Superior temporal gyrus (tissue), 1 donor: ENCODE measurements around the gene AGRP.
"Not testable (repeated sequence)": the region's sequence is repeated elsewhere in the genome, so short reads cannot be mapped to it uniquely, and the experiment has no call there.

Experiments used
- DNase-seq: peaks from one replicate; pipeline ENCODE4 v3.0.0-alpha.2; 2016; ENCODE audit errors: extremely low spot score

Gene AGRP, protein sequence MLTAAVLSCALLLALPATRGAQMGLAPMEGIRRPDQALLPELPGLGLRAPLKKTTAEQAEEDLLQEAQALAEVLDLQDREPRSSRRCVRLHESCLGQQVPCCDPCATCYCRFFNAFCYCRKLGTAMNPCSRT

DNA sequence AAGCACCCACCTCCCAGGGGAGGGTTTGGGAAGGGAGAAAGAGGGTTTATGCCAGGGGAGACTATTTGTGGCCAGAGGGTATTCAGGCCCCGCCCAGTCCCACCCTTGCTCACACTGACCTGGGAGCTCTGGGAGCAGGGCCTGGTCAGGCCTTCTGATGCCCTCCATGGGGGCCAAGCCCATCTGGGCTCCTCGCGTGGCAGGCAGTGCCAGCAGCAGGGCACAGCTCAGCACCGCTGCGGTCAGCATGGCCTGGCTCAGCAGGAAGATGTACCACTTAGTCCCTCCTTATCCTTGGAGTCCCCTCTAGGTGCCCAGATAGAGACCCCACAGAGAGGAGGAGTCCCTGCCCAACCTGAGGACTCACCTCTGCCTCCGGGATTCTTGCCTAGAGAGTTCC is at the start of gene AGRP:
AGRP (minus strand) TSS at position 398 of the 400 bp plus-strand sequence; CDS start at position 249, 149 bp downstream.
- DNase-seq: no peak

DNA sequence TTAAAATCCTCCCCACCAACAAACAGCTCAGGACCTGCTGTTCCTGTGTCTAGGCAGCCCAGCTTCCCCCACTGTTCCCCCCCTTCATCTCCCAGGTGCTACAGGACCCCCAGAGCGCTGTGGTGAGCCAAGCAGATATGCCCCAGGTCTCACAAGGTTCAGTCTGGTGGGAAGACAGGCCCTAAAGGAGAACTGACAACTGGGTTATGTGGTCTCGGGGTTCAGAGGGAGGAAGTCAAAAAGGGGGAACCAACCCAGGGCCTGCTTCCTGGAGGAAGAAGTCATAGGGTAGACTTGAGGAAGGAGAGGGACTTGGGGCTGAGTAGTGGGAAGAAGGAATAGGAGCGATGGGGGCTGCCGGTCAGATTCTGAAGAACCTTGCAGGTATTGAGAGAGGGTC is 47.9 kb upstream of the AGRP start:
- DNase-seq: no peak

DNA sequence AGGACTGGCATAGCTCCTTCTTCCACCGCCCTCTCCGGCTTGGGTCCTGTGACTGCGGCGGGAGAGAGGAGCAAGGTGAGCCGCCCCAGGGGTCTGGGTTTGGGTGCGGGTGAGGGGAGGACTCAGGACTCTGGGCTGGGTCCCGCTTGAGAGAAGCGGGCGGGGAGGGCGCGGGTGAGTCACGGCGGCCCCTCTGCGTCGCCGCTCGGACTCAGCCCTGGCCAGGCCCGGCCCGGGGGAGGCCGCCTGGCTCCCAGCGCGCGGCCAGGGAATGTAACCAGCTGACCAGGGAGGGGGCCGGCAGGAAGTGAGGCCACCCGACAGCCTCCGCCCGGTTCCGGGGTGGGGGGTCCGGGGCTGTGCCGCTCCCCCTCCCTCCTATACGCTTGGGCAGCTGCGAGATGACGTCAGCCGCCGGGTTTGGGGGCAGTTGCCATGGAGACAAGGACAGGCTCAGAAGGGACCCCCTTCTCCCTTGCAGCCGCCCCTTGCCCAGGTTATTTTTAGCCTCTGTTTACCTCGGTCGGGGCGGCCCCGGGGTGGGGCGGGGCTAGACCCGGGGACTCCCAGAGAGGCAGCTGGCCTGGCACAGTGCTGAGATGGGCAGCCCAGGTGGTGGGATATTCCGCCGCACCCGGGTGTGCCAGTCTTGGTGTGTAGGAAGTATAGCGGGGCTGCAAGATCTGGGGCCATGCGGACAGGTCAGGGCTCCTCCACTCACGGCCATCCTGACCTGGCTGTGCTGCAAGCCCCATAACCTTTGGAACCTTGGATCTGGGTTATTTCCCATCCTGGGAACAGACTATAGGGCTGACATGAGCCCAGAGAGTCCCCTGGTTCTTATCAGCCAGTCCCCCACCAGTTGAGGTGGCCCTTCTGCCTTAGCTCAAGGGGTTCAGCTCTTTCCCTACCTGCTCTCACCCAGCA is 46.9 kb upstream of the AGRP start:
- no peak for DNase-seq

DNA sequence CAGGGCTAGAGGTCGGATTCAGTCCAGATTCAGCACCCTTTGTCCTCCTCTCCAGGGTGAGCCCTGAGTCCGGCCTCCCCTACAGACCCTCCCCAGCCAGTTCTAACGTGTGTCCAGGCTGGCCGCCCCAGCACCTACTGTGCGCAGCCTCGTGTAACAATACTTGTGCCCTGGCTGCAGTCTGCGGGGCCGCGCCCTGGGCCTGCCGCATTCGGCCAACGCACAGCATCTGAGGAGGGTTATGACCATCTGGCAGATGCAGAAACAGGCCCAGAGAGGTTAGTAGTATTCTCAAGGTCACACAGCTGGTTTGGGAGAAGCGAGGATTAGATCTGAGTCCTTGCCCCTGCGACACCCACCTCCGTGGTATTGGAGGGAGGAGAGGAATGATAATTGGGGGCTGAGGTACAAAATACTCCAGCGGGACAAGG is 46.2 kb upstream of the AGRP start:
- DNase-seq: no peak

DNA sequence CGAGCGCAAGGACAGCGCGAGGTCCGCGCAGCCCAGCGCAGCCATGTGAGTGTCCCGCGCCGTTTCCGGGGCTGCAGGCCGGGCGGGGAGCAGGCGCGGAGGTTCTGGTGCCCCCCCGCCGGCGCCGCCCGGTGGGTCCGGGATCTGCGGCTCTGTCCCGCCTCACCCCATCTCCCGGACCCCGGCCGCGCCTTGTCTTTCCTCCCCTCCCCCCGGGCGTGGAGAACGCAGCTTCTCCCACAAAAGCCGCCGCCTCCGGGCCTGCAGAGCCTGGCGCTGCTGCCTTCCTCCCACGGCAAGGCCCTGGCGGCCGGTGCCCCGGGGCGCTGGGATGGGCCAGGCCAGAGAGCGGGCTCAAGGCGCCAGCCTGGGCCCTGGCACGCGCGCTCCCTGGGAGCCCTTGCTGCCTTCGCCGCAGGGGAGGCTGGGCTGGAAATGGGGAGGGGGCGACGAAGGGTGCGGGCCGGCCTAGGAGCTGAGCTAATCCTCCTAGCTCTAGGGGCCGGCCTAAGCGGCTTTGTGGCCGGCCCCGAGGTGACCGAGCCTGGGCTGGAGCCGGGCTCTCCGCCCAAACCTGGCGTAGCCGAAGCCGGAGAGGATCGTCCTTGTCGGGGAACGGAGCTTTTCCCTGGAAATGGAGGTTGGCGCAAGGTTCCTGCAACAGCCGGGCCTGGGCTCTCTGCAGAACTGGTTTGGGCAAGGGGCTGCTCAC is 45.7 kb upstream of the AGRP start:
- no peak for DNase-seq

DNA sequence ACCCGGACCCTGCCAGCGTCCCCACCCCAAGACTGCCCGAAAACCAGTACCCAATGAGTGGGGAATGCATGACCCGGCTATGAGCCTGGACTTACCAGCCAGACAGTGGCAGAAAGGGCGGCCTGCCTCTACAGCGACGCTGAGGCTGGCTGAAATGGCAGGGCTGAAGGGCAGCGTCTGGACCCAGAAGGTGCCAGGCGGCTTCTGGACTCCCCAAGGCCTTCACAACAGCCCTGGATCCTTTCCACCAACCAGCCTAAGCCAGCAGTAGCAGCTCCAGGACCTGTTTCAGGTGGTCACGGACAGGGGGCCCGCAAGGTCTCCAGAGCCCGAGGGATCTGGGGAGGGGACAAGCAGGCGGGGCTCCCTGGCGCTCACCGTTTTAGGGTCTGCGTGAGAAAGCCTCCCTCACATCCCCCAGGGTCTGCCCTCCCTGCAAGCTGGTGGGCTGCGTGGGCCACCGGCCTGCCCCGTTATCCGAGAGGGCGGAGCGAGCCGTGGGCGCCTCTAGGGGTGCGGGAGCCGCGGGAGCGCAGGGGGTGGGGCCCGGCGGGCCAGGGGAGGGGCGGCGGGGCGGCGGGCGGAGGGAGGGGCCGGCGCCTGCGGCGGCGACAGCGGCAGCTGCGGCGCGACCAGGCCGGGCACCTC is 45.0 kb upstream of the AGRP start, which contains the start of gene RIPOR1:
RIPOR1 (plus strand) TSS at position 608 of the 648 bp plus-strand sequence. CDS start 9,618 bp downstream, outside the sequence.
- DNase-seq: peak; percentile 34

DNA sequence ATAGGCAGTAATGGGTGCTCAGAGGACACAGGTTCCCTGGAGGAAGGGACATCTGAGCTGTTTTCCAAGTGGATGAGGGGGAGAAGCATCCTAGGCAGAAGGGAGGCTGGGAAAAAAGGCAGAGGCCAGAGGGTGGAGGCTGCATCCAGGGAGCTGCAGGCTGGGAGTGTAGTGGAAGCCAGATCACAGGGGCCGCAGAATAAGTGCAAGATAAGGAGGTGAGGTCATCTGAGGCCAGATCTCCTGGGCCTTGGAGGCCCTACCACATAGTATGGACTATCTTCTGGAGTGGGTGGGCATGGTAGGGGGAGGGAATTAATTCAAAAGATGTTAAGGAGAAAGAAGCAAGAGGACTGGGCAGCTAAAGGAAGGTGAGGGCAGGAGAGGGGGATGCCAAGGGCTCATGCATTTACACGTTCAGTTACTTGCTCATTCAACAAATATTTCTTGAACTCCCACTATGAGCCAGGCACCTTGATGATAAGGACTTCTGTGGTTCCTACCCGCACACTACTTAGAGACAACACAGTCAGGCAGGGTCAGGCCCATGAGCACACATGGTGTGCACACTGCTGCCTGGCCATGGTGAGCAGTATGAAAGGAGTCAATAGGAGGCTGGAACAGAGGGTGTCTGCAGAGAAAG is 42.9 kb upstream of the AGRP start:
- no peak for DNase-seq

DNA sequence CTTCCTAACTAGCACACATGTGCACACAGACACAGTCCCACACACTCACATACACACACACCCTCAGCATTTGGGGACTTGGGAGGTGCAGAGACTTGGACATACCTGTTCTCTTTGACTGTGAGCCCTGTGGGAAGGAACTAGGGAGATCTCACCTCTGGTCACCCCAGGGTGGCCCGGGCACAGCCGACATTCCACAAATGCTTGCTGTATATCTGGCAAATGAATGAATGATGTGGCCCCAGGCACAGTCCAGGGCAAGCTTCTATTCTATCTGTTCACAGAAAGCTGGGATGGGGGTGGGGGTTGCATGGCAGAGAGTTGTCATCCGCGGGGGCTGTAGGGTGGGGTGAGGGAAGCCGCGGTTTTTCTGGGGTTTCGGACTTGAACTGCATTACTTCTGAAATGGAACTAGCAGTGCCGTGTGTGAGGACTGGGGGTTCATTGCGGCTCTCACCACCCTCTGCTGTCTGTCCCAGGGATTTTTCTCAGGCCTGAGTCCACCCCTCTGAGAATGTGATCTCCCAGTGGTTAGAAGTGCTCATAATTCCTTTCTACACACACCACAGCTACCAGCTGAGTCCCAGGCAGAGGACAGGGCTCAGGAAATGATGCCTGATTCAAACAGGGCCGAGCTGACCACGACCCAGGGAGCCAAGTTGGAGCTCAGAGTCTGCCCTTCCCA is 42.0 kb upstream of the AGRP start:
- no peak for DNase-seq

DNA sequence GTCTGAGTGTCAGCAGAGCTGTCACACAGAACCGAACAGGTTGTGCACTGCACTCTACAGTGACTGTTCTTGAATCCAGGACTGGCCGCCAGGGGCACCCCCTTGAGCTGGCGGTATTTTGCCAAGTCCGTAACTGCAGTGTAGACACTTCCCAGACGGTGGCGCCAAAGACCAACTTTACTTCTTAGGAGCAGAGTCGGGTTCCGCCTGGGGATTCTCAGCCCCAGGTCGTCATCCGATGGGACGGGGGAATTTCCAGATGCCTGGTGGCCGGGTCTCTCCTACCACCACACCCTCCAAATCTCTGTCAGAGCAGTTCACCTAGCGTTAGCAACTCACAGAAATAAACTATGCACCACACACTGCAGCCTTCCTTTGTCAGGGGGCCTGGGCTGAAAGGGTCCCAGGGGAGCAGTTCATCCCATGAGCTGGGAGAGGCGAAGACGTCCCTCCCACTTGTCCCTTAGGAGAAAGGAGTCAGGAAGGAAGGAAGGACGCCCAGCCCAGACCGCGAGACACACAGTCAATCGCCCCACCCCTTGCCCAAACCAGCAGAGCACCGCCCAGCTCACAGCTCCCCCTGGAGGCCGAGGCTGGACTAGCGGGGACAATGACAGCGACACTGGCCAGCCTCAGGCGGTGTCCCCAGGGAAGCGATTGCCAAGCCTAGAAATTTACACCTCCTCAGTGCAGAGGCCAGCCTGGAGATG is 37.9 kb upstream of the AGRP start:
- peak; percentile 99 for DNase-seq

DNA sequence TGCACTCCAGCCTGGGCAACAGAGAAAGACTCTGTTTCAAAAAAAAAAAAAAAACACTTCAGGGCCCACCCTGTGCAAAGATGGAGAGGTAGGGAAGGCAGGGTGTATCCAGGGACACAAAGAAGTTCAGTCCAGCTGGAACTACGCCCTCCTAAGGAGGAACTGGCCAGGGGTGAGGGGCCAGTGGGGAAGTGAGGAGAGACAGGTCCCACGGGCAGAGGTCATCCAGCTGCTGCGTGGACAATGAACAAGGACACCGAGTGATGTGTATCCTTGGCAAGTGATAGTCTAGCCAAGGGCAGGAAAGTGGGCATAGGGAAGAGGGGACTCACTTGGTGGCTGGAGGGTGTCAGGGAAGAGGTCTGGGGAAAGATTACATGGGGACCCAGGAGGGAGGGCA is 35.9 kb upstream of the AGRP start:
- no peak for DNase-seq

DNA sequence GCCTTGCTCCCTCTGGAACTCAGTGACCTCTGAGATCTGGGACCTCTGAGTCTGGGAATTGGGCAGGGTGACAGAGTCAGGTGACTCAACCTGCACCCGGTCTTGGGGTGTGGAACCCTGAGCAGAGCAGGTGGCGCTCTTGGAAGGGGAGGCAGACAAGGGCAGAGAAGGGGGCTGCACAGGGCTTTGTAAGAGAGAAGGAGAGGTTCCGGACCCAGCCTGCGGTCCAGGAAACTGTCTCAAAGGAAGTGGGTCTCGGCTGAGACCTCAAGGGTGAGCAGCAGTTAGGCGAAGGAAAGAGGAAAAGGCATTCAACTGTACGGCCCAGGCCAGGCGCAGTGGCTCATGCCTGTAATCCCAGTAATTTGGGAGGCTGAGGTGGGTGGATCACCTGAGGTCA is 35.3 kb upstream of the AGRP start:
- no peak for DNase-seq

DNA sequence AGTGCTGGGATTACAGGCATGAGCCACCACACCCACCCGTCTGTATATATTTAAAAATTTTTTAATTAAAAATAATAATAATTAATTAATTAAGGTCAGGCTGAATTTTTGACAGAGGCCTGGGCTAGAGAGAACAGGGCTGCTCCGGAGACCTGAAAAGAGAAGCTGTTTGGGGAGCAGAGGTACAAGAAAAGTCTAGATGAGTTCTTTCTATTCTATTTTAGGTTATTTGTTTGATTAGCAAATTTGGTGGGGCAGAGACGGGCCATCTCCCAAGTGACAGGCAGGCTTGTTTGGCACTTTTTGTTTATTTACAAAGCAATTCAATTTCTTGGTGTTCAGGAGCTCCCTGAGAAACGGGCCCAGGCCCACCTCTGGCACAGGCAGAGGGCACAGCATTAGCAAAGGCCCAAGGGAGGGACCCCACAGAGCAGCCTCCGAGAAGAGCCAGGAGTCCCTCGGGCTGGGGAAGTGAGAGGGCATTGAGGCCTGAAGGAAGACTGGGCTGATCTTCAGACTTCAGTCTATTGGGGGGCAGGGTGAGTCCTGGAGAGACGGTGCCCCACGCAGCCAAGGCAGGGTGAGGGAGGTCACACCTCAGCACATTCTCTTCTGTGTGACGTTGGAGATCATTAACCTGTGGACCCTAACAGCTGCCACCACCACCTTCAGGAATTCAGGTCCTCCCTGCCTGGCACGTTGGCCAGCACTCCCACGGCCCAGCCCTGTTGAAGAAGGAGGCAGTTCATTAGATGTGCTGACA is 34.5 kb upstream of the AGRP start:
- no peak for DNase-seq

DNA sequence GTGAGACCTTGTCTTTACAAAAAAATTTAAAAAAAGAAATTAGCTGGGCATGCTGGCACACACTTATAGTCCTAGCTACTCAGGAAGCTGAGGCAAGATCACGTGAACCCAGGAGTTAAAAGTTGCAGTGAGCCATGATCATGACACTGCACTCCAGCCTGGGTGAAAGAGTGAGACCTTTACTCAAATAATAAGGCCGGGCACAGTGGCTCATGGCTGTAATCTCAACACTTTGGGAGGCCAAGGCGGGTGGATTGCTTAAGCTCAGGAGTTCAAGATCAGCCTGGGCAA is 33.8 kb upstream of the AGRP start:
- DNase-seq: no peak

DNA sequence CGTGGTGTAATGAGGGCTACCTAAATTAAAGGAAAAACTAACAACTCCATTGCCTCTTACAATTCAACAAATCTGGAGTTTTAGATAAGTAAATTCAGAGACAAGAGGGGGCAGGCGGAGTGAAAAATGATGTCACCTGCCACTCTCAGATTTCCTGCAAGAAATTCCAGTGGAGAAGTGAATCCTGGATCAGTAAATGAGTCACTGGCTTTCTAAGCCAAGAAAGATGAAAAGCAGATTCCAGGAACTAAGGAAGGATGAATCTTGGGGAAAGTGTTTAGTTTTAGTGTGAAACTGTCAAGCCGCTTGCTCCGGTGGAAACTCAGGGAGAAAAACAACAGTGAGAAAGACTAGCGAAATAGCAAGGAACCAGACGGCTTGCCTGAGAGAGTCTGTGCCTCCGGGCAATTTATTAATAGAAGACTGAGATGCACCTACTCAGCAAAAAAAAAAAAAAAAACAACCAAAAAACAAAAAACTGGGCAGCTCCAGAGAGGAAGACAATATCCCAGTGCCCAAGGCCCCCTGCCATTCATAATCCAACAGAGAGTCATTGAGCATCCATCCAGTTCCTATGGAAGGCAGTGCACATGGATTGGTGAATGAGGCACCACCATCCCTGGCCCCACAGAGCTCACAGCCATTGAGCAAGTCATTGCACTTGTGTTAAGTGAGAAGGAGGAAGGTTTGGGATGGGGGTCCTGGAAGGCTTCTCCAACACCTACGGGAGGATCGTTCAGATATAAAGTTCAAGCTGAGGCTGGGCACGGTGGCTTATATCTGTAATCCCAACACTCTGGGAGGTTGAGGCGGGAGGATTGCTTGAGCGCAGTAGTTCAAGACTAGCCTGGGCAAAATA is 33.2 kb upstream of the AGRP start:
- peak; percentile 62 for DNase-seq

DNA sequence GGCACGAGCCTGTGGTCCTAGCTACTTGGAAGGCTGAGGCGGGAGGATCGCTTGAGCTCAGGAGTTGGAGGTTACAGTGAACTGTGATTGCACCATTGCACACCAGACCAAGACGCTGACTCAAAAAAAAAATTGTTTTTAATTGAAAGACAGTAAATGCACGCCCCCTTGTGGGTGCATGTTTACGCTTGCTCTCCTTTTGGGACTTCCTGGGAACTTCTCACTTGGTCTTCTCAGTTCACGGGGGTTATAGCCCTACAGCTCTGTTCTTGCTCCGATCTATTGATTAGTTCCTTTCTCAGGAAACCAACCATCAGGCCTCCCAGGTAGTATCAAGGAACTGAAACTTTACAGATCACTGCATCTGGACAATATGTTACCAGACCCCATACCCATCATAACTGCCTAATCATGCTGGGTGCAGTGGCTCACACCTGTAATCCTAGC is 31.1 kb upstream of the AGRP start:
- DNase-seq: peak; percentile 81

DNA sequence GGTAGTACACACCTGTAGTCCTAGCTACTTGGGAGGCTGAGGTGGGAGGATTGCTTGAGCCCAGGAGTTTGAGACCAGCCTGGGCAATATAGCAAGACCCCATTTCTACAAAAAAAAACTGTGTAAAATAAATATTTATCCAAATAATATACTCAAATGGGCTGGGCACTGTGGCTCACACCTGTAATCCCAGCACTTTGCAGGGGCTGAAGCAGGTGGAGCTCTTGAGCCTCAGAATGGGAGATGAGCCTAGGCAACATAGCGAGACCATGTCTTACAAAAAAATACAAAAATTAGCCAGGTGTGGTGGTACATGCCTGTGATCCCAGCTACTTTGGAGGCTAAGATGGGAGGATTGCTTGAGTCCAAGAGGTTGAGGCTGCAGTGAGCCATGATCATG is 30.5 kb upstream of the AGRP start:
- not testable (repeated sequence) for DNase-seq

DNA sequence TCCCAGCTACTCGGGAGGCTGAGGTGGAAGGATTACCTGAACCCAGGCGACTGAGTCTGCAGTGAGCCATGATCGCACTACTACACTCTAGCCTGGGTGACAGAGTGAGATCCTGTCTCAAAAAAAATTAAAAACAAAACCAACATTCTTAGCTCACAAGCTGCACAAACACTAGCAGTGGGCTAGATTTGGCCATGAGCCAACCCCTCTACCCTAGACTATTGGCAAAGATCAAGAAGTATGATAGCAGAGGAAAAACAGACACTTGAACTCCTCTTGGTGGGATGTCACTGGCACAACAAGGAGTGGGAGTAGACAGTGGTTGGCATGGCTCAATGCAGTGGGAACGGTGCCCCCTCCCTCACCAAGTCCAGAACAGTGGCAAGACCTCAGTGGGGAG is 25.7 kb upstream of the AGRP start:
- no peak for DNase-seq

DNA sequence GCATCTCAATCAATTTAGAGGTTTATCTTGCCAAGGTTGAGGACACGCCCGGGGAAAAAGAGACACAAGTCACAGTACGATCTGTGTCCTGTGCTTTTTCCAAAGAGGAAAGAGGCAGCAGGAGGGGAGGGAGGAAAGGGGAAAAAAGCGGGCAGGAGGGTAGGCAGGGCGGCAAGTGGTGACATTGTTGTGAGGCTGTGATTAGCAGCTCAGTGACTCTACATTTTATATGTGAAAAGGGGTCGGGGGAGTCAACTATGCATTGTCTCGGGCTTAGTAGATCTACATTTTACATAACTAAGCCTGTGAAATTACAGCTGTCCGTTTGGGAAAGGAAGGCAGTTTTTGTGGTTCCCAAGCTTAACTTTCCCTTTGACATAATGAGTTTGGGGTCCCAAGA is 23.1 kb upstream of the AGRP start:
- DNase-seq: no peak
